GM23338 (cell line): ENCODE data around the gene IL36B. TPM values are rescaled to one million over a fixed set of nuclear protein-coding genes. Genes with fewer than 3 reads are reported as not detected.

ENCODE experiments used
- ATAC-seq: fragments of 200-7000 bp; cut with Tn5 transposase; 3 replicates; pipeline ENCODE4 v1.9.1; 2020
- DNase-seq: peaks from one replicate; pipeline ENCODE4 v3.0.0-alpha.2; 2015; ENCODE audit warnings: low spot score
- H2AFZ ChIP-seq: fragments of 200-600 bp; sonication (generic); 2 replicates; pipeline ENCODE4 v1.8.0; 2016; ENCODE audit warnings: antibody characterized with exemption, mild to moderate bottlenecking, moderate library complexity
- H3F3A ChIP-seq: fragments of 200-600 bp; sonication (generic); replicated peaks from 2 replicates; pipeline ENCODE4 v1.8.0; 2017; ENCODE audit warnings: antibody characterized with exemption, mixed run types, low read depth
- H3K27ac ChIP-seq: fragments of 200-600 bp; sonication (generic); 2 replicates; pipeline ENCODE4 v1.6.1; 2016; ENCODE audit warnings: low read depth
- H3K27me3 ChIP-seq: fragments of 200-600 bp; sonication (generic); 2 replicates; pipeline ENCODE4 v1.8.0; 2016; ENCODE audit warnings: mild to moderate bottlenecking, mixed run types, moderate library complexity; ENCODE audit not compliant: insufficient read depth
- H3K36me3 ChIP-seq: fragments of 200-600 bp; sonication (generic); 2 replicates; pipeline ENCODE4 v1.8.0; 2016; ENCODE audit warnings: mild to moderate bottlenecking; ENCODE audit not compliant: insufficient read depth
- H3K4me1 ChIP-seq: fragments of 200-600 bp; sonication (generic); 2 replicates; pipeline ENCODE4 v1.8.0; 2016; ENCODE audit warnings: mild to moderate bottlenecking, moderate library complexity; ENCODE audit not compliant: insufficient read depth
- H3K4me2 ChIP-seq: fragments of 200-600 bp; sonication (generic); 2 replicates; pipeline ENCODE4 v1.7.1; 2017; ENCODE audit warnings: mixed run types
- H3K4me3 ChIP-seq: fragments of 200-600 bp; sonication (generic); 2 replicates; pipeline ENCODE4 v1.6.1; 2016; ENCODE audit warnings: mixed run types
- H3K79me2 ChIP-seq: fragments of 200-600 bp; sonication (generic); replicated peaks from 2 replicates; pipeline ENCODE4 v1.8.0; 2017; ENCODE audit warnings: mild to moderate bottlenecking; ENCODE audit not compliant: insufficient read depth
- H3K9me2 ChIP-seq: fragments of 200-600 bp; sonication (generic); 2 replicates; pipeline ENCODE4 v1.8.0; 2017; ENCODE audit not compliant: insufficient read depth
- H4K20me1 ChIP-seq: fragments of 200-600 bp; sonication (generic); replicated peaks from 2 replicates; pipeline ENCODE4 v1.8.0; 2017; ENCODE audit warnings: mild to moderate bottlenecking; ENCODE audit not compliant: insufficient read depth
- H3K27ac Mint-ChIP-seq: 2 replicates; pipeline ENCODE4 v1.8.0; 2020; ENCODE audit warnings: inconsistent platforms, mild to moderate bottlenecking, moderate library complexity, mixed read lengths
- H3K27me3 Mint-ChIP-seq: 3 replicates; pipeline ENCODE4 v1.8.0; 2022; ENCODE audit warnings: low read depth, mild to moderate bottlenecking, moderate library complexity, mixed read lengths, inconsistent platforms; ENCODE audit not compliant: insufficient read depth, poor library complexity
- H3K36me3 Mint-ChIP-seq: 3 replicates; pipeline ENCODE4 v1.8.0; 2021; ENCODE audit warnings: low read depth, mild to moderate bottlenecking, inconsistent platforms, moderate library complexity, mixed read lengths
- H3K4me1 Mint-ChIP-seq: 3 replicates; pipeline ENCODE4 v1.8.0; 2020; ENCODE audit warnings: mild to moderate bottlenecking, inconsistent platforms, mixed read lengths
- H3K4me3 Mint-ChIP-seq: 3 replicates; pipeline ENCODE4 v1.8.0; 2021; ENCODE audit warnings: moderate library complexity, mild to moderate bottlenecking, inconsistent platforms, mixed read lengths
- H3K9me3 Mint-ChIP-seq: 3 replicates; pipeline ENCODE4 v1.8.0; 2020; ENCODE audit warnings: moderate library complexity, mild to moderate bottlenecking, inconsistent platforms, mixed read lengths
- EZH2 ChIP-seq: fragments of 200-600 bp; sonication (generic); IDR thresholded peaks from one replicate; pipeline ENCODE4 v1.8.0; 2017; ENCODE audit warnings: antibody characterized with exemption, mild to moderate bottlenecking, low read depth; ENCODE audit not compliant: unreplicated experiment
- EZH2phosphoT487 ChIP-seq: fragments of 200-600 bp; sonication (generic); IDR thresholded peaks from one replicate; pipeline ENCODE4 v1.8.1; 2018; ENCODE audit warnings: antibody characterized with exemption; ENCODE audit not compliant: unreplicated experiment
- JUNB ChIP-seq: IDR thresholded peaks from one replicate; pipeline ENCODE4 v1.6.1; 2016; ENCODE audit warnings: antibody characterized with exemption; ENCODE audit not compliant: unreplicated experiment
- POLR2AphosphoS5 ChIP-seq: IDR thresholded peaks from 2 replicates; pipeline ENCODE4 v1.6.1; 2016; ENCODE audit warnings: antibody characterized with exemption, low read depth
- polyA plus RNA-seq: library from polyadenylated mRNA; unstranded; fragments of >200 nt; fragmentation: Nextera tagmentation; extraction: Ambion mirVana; gene quantifications from 2 replicates; pipeline ENCODE4 v1.2.1, GENCODE V29; 2016
- total RNA-seq: library from RNA; depleted of rRNA; stranded (reverse); fragments of >200 nt; shearing (Covaris generic); gene quantifications from 2 replicates; pipeline ENCODE4 v1.2.3, GENCODE V29; 2014
- TF ChIP-seq, protein P1 (sequence below): fragments of 250-450 bp; sonication (Bioruptor Pico); IDR thresholded peaks from 2 replicates; pipeline ENCODE4 v1.5.0; 2020; ENCODE audit warnings: mild to moderate bottlenecking, moderate library complexity
- TF ChIP-seq, protein P2 (sequence below): IDR thresholded peaks from 2 replicates; pipeline ENCODE4 v1.6.1; 2016; ENCODE audit warnings: antibody characterized with exemption
- TF ChIP-seq, protein P3 (sequence below), 2 experiments: fragments of 200-600 bp in 1 of 2; sonication (generic) in 1 of 2; conservative IDR thresholded peaks; 2 replicates each; pipeline versions ENCODE4 v1.5.1 to v1.6.1; 2016 to 2017; ENCODE audit warnings: antibody characterized with exemption in 2 of 2, low read depth in 2 of 2, mild to moderate bottlenecking in 2 of 2, moderate library complexity in 1 of 2

IL36B gene
- total and polyA plus RNA-seq, 2 experiments from 2014 or later = not detected

DNA sequence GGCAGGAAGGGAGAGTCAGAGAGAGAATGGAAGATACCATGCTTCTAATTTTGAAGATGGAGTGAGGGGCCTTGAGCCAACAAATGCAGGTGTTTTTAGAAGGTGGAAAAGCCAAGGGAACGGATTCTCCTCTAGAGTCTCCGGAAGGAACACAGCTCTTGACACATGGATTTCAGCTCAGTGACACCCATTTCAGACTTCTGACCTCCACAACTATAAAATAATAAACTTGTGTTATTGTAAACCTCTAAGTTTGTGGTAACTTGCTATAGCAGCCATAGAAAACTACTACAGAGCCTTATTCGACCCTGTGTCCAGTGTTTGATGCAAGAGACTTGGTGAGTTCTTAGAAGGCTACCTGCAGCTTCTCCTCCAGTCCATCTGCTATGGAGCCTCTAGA lies 22.9 kb upstream of the IL36B start (continued):
- TF ChIP-seq, protein P1, sequence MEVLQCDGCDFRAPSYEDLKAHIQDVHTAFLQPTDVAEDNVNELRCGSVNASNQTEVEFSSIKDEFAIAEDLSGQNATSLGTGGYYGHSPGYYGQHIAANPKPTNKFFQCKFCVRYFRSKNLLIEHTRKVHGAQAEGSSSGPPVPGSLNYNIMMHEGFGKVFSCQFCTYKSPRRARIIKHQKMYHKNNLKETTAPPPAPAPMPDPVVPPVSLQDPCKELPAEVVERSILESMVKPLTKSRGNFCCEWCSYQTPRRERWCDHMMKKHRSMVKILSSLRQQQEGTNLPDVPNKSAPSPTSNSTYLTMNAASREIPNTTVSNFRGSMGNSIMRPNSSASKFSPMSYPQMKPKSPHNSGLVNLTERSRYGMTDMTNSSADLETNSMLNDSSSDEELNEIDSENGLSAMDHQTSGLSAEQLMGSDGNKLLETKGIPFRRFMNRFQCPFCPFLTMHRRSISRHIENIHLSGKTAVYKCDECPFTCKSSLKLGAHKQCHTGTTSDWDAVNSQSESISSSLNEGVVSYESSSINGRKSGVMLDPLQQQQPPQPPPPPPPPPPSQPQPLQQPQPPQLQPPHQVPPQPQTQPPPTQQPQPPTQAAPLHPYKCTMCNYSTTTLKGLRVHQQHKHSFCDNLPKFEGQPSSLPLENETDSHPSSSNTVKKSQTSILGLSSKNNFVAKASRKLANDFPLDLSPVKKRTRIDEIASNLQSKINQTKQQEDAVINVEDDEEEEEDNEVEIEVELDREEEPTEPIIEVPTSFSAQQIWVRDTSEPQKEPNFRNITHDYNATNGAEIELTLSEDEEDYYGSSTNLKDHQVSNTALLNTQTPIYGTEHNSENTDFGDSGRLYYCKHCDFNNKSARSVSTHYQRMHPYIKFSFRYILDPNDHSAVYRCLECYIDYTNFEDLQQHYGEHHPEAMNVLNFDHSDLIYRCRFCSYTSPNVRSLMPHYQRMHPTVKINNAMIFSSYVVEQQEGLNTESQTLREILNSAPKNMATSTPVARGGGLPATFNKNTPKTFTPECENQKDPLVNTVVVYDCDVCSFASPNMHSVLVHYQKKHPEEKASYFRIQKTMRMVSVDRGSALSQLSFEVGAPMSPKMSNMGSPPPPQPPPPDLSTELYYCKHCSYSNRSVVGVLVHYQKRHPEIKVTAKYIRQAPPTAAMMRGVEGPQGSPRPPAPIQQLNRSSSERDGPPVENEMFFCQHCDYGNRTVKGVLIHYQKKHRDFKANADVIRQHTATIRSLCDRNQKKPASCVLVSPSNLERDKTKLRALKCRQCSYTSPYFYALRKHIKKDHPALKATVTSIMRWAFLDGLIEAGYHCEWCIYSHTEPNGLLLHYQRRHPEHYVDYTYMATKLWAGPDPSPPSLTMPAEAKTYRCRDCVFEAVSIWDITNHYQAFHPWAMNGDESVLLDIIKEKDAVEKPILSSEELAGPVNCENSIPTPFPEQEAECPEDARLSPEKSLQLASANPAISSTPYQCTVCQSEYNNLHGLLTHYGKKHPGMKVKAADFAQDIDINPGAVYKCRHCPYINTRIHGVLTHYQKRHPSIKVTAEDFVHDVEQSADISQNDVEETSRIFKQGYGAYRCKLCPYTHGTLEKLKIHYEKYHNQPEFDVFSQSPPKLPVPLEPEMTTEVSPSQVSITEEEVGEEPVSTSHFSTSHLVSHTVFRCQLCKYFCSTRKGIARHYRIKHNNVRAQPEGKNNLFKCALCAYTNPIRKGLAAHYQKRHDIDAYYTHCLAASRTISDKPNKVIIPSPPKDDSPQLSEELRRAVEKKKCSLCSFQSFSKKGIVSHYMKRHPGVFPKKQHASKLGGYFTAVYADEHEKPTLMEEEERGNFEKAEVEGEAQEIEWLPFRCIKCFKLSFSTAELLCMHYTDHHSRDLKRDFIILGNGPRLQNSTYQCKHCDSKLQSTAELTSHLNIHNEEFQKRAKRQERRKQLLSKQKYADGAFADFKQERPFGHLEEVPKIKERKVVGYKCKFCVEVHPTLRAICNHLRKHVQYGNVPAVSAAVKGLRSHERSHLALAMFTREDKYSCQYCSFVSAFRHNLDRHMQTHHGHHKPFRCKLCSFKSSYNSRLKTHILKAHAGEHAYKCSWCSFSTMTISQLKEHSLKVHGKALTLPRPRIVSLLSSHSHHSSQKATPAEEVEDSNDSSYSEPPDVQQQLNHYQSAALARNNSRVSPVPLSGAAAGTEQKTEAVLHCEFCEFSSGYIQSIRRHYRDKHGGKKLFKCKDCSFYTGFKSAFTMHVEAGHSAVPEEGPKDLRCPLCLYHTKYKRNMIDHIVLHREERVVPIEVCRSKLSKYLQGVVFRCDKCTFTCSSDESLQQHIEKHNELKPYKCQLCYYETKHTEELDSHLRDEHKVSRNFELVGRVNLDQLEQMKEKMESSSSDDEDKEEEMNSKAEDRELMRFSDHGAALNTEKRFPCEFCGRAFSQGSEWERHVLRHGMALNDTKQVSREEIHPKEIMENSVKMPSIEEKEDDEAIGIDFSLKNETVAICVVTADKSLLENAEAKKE = no peak

DNA sequence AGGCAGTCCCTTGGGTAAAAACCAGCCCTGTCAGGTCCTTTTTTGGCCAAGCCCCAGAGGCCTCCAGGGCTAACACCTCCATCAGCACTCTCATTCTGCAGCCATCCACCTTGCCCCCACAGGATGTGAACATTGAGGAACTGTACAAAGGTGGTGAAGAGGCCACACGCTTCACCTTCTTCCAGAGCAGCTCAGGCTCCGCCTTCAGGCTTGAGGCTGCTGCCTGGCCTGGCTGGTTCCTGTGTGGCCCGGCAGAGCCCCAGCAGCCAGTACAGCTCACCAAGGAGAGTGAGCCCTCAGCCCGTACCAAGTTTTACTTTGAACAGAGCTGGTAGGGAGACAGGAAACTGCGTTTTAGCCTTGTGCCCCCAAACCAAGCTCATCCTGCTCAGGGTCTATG lies 22.4 kb upstream of the IL36B start:
- H2AFZ ChIP-seq = no peak overlapping the region; the same call in 1 of the 2 replicates
- Mint-ChIP-seq H3K27me3 (peaks cover 9% of the 10 kb centered on the region), H3K4me3 (no peak overlapping the region)
- no peak for TF ChIP-seq JUNB
- TF ChIP-seq EZH2phosphoT487 = no peak
- TF ChIP-seq EZH2 = no peak
- TF ChIP-seq, protein P2, sequence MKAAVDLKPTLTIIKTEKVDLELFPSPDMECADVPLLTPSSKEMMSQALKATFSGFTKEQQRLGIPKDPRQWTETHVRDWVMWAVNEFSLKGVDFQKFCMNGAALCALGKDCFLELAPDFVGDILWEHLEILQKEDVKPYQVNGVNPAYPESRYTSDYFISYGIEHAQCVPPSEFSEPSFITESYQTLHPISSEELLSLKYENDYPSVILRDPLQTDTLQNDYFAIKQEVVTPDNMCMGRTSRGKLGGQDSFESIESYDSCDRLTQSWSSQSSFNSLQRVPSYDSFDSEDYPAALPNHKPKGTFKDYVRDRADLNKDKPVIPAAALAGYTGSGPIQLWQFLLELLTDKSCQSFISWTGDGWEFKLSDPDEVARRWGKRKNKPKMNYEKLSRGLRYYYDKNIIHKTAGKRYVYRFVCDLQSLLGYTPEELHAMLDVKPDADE = no peak
- no peak for TF ChIP-seq POLR2AphosphoS5
- TF ChIP-seq, protein P1 = no peak
- TF ChIP-seq, protein P3, sequence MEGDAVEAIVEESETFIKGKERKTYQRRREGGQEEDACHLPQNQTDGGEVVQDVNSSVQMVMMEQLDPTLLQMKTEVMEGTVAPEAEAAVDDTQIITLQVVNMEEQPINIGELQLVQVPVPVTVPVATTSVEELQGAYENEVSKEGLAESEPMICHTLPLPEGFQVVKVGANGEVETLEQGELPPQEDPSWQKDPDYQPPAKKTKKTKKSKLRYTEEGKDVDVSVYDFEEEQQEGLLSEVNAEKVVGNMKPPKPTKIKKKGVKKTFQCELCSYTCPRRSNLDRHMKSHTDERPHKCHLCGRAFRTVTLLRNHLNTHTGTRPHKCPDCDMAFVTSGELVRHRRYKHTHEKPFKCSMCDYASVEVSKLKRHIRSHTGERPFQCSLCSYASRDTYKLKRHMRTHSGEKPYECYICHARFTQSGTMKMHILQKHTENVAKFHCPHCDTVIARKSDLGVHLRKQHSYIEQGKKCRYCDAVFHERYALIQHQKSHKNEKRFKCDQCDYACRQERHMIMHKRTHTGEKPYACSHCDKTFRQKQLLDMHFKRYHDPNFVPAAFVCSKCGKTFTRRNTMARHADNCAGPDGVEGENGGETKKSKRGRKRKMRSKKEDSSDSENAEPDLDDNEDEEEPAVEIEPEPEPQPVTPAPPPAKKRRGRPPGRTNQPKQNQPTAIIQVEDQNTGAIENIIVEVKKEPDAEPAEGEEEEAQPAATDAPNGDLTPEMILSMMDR (conservative IDR thresholded peaks at IDR 0.05; ENCODE audit: low read depth in 2 of 2) = no peak

More for the DNA sequence above, 22.4 kb upstream of the IL36B start:
- H3K27me3 ChIP-seq = no peaks in the 10 kb centered on the region
- H3K9me2 ChIP-seq = no peaks in the 10 kb centered on the region
- Mint-ChIP-seq H3K9me3 (no peaks in the 10 kb centered on the region), H3K36me3 (no peaks in the 10 kb centered on the region; the same call in 2 of the 3 replicates), H3K4me1 (peaks cover 4% of the 10 kb centered on the region; the same call in 2 of the 3 replicates), H3K27ac (no peak overlapping the region)
- DNase-seq = no peak
- H3F3A ChIP-seq = no peaks in the 10 kb centered on the region
- H3K4me3 ChIP-seq = no peak overlapping the region
- H3K4me1 ChIP-seq = peaks cover 8% of the 10 kb centered on the region
- no peaks in the 10 kb centered on the region for H4K20me1 ChIP-seq
- no peak overlapping the region for H3K4me2 ChIP-seq
- no peaks in the 10 kb centered on the region for H3K79me2 ChIP-seq
- H3K36me3 ChIP-seq = no peaks in the 10 kb centered on the region
- no peak overlapping the region for H3K27ac ChIP-seq
- ATAC-seq = no peak
